HepG2 (cell line): ENCODE measurements around the gene NYAP1. TPM values are rescaled to one million over a fixed set of nuclear protein-coding genes. Genes with fewer than 3 reads are reported as not detected.

Experiments used
- CAMTA2 ChIP-seq: sonication (generic); formaldehyde crosslinking; IDR thresholded peaks from 2 replicates; pipeline ENCODE4 v1.4.0; 2020; ENCODE audit warnings: mild to moderate bottlenecking, missing genetic modification reagents, borderline replicate concordance
- CREM ChIP-seq, 2 experiments: sonication (generic) in 1 of 2; formaldehyde crosslinking in 1 of 2; IDR thresholded peaks; 2 replicates each; pipeline versions ENCODE4 v1.4.0 to v1.6.1; 2016 to 2020; ENCODE audit warnings: antibody characterized with exemption in 1 of 2, mild to moderate bottlenecking in 1 of 2, missing genetic modification reagents in 1 of 2
- FOXP4 ChIP-seq: sonication (generic); formaldehyde crosslinking; IDR thresholded peaks from 2 replicates; pipeline ENCODE4 v1.4.0; 2020; ENCODE audit warnings: missing genetic modification reagents
- HES4 ChIP-seq: sonication (generic); formaldehyde crosslinking; IDR thresholded peaks from 2 replicates; pipeline ENCODE4 v1.9.0; 2021; ENCODE audit warnings: mild to moderate bottlenecking, missing genetic modification reagents, borderline replicate concordance
- HNRNPH1 ChIP-seq: fragments of 200-400 bp; formaldehyde crosslinking; optimal IDR thresholded peaks from 2 replicates; pipeline ENCODE3; 2017; ENCODE audit warnings: mild to moderate bottlenecking, low read depth, low read length
- JDP2 ChIP-seq: sonication (generic); formaldehyde crosslinking; IDR thresholded peaks from 2 replicates; pipeline ENCODE4 v1.8.1; 2022; ENCODE audit warnings: missing genetic modification reagents, borderline replicate concordance
- KIAA2018 ChIP-seq: sonication (generic); formaldehyde crosslinking; IDR thresholded peaks from 2 replicates; pipeline ENCODE4 v1.5.0; 2020; ENCODE audit warnings: mild to moderate bottlenecking, missing genetic modification reagents, borderline replicate concordance
- NFIC ChIP-seq: IDR thresholded peaks from 2 replicates; pipeline ENCODE4 v1.6.1; 2012; ENCODE audit warnings: mild to moderate bottlenecking, low read length, inconsistent platforms
- RORA ChIP-seq: sonication (generic); formaldehyde crosslinking; IDR thresholded peaks from 2 replicates; pipeline ENCODE4 v1.5.0; 2020; ENCODE audit warnings: mild to moderate bottlenecking, missing genetic modification reagents, moderate library complexity
- SNAPC5 ChIP-seq: sonication (generic); formaldehyde crosslinking; IDR thresholded peaks from 2 replicates; pipeline ENCODE4 v1.8.1; 2023; ENCODE audit warnings: mild to moderate bottlenecking, missing genetic modification reagents, borderline replicate concordance
- XRCC5 ChIP-seq: fragments of 200-400 bp; formaldehyde crosslinking; optimal IDR thresholded peaks from 2 replicates; pipeline ENCODE3; 2017; ENCODE audit warnings: mild to moderate bottlenecking, low read length
- YEATS2 ChIP-seq: sonication (generic); formaldehyde crosslinking; IDR thresholded peaks from 2 replicates; pipeline ENCODE4 v1.4.0; 2020; ENCODE audit warnings: missing genetic modification reagents, borderline replicate concordance
- YEATS4 ChIP-seq: sonication (generic); formaldehyde crosslinking; IDR thresholded peaks from 2 replicates; pipeline ENCODE4 v1.4.0; 2020; ENCODE audit warnings: missing genetic modification reagents, borderline replicate concordance
- ZFP1 ChIP-seq: IDR thresholded peaks from 2 replicates; pipeline ENCODE4 v1.6.1; 2016
- ZFP36L1 ChIP-seq: sonication (generic); formaldehyde crosslinking; IDR thresholded peaks from 2 replicates; pipeline ENCODE4 v1.8.0; 2022; ENCODE audit warnings: mild to moderate bottlenecking, missing genetic modification reagents, moderate library complexity
- ZNF12 ChIP-seq: sonication (generic); formaldehyde crosslinking; IDR thresholded peaks from 2 replicates; pipeline ENCODE4 v1.5.0; 2020; ENCODE audit warnings: missing genetic modification reagents
- ZNF160 ChIP-seq: sonication (generic); formaldehyde crosslinking; IDR thresholded peaks from 2 replicates; pipeline ENCODE4 v1.8.0; 2022; ENCODE audit warnings: mild to moderate bottlenecking, inconsistent platforms, missing genetic modification reagents
- ZNF569 ChIP-seq: sonication (generic); formaldehyde crosslinking; IDR thresholded peaks from 2 replicates; pipeline ENCODE4 v1.5.0; 2020; ENCODE audit warnings: mild to moderate bottlenecking, missing genetic modification reagents, moderate library complexity, borderline replicate concordance
- ZNF678 ChIP-seq: sonication (generic); formaldehyde crosslinking; IDR thresholded peaks from 2 replicates; pipeline ENCODE4 v1.4.0; 2020; ENCODE audit warnings: mild to moderate bottlenecking, missing genetic modification reagents
- ZNF891 ChIP-seq: sonication (generic); formaldehyde crosslinking; IDR thresholded peaks from 2 replicates; pipeline ENCODE4 v1.5.0; 2020; ENCODE audit warnings: mild to moderate bottlenecking, missing genetic modification reagents
- polyA plus RNA-seq, 8 experiments: library from polyadenylated mRNA; depleted of rRNA in 3 of 8; stranded (reverse) in 7 of 8; unstranded in 1 of 8; fragments of >200 nt; fragmentation: Illumina TruSeq in 4 of 8; extraction: Trizol in 4 of 8; gene quantifications; 2 replicates each; pipeline versions ENCODE4 v1.2.1 to v1.2.3, GENCODE V29; 2011 to 2016; ENCODE audit warnings: low read depth in 4 of 8, missing spikeins in 1 of 8, mixed read lengths in 1 of 8; ENCODE audit not compliant: insufficient read depth in 1 of 8
- total RNA-seq, 5 experiments: library from RNA; depleted of rRNA; stranded (reverse); fragments of >200 nt; fragmentation: Illumina TruSeq; extraction: Trizol; gene quantifications; 2 replicates each; pipeline ENCODE4 v1.2.3, GENCODE V29; 2016; ENCODE audit warnings: low read depth in 1 of 5

Gene NYAP1
- total and polyA plus RNA-seq, 2 of the 13 experiments (the other 11 are each of a cell fraction or from before 2014, with no cell fraction given), result 0.15 to 0.46 TPM

GRCh38 chr7:100538654-100539435, 55.1 kb downstream of the NYAP1 start, which contains the start of gene AGFG2 (continued):
- TF ChIP-seq HNRNPH1 (peak; percentile 87), ZNF569 (CRISPR knock-in tag) (no peak), ZNF12 (CRISPR knock-in tag) (no peak), ZFP36L1 (CRISPR knock-in tag) (peak; percentile 97), YEATS4 (no peak), HES4 (CRISPR knock-in tag) (peak; percentile 72; the same call in 1 of the 2 replicates), ZFP1 (CRISPR knock-in tag) (0 out of 2 replicates have a peak, but pooled peaks have one; percentile 8), SNAPC5 (CRISPR knock-in tag) (0 out of 2 replicates have a peak, but pooled peaks have one; percentile 48), YEATS2 (CRISPR knock-in tag) (0 out of 2 replicates have a peak, but pooled peaks have one; percentile 37), CAMTA2 (CRISPR knock-in tag) (no peak), CREM (IDR thresholded peaks at IDR 0.05) (peak; percentile 94), CREM (CRISPR knock-in tag; IDR thresholded peaks at IDR 0.05) (no peak), RORA (CRISPR knock-in tag) (no peak), KIAA2018 (CRISPR knock-in tag) (no peak), ZNF160 (CRISPR knock-in tag) (no peak), XRCC5 (no peak), FOXP4 (CRISPR knock-in tag) (no peak; the same call in 1 of the 2 replicates), ZNF678 (CRISPR knock-in tag) (no peak), NFIC (no peak), ZNF891 (CRISPR knock-in tag) (peak; percentile 94), JDP2 (CRISPR knock-in tag) (no peak)
